Upper lobe of right lung (tissue), 1 donor: ENCODE data around the gene CANT1. TPM values are rescaled to one million over a fixed set of nuclear protein-coding genes. Genes with fewer than 3 reads are reported as not detected.
"Not testable (repeated sequence)": the region's sequence is repeated elsewhere in the genome, so short reads cannot be mapped to it uniquely, and the experiment has no call there.

Experiments used
- ATAC-seq: fragments of 200-7000 bp; cut with Tn5 transposase; one replicate; pipeline ENCODE4 v1.9.1; 2020; ENCODE audit warnings: mild to moderate bottlenecking, moderate library complexity
- DNase-seq: peaks from one replicate; pipeline ENCODE4 v3.0.0-alpha.2; 2020
- H3K27ac ChIP-seq: fragments of 200-600 bp; one replicate; pipeline ENCODE4 v1.8.0; 2022
- H3K27me3 ChIP-seq: fragments of 200-600 bp; one replicate; pipeline ENCODE4 v1.8.0; 2022; ENCODE audit warnings: mild to moderate bottlenecking
- H3K36me3 ChIP-seq: fragments of 200-600 bp; one replicate; pipeline ENCODE4 v1.8.0; 2022
- H3K4me1 ChIP-seq: fragments of 200-600 bp; one replicate; pipeline ENCODE4 v1.8.0; 2022
- H3K4me3 ChIP-seq: fragments of 200-600 bp; one replicate; pipeline ENCODE4 v1.8.0; 2022; ENCODE audit warnings: mild to moderate bottlenecking
- H3K9me3 ChIP-seq: fragments of 200-600 bp; one replicate; pipeline ENCODE4 v1.8.0; 2022
- CTCF ChIP-seq: fragments of 200-600 bp; IDR thresholded peaks from one replicate; pipeline ENCODE4 v1.8.0; 2022; ENCODE audit warnings: antibody characterized with exemption
- intact Hi-C: fragments of 100-400 bp; cut with DNase I; formaldehyde crosslinking; loops from one replicate; pipeline ENCODE4 v1.11.0; 2022
- total RNA-seq: library from RNA; stranded (reverse); fragmentation: NEBNext Ultra II Directional; extraction: Animal tissue kit (Norgen Biotek cat#: 25700); gene quantifications from one replicate; pipeline ENCODE4 v1.2.1, GENCODE V29; 2021
- donor health status: DM: no; HTN: yes; CAD: no; lungs with severe emphysema.

The CANT1 gene
- total RNA-seq, 1 donor from 2014 or later = 59.6 TPM

DNA sequence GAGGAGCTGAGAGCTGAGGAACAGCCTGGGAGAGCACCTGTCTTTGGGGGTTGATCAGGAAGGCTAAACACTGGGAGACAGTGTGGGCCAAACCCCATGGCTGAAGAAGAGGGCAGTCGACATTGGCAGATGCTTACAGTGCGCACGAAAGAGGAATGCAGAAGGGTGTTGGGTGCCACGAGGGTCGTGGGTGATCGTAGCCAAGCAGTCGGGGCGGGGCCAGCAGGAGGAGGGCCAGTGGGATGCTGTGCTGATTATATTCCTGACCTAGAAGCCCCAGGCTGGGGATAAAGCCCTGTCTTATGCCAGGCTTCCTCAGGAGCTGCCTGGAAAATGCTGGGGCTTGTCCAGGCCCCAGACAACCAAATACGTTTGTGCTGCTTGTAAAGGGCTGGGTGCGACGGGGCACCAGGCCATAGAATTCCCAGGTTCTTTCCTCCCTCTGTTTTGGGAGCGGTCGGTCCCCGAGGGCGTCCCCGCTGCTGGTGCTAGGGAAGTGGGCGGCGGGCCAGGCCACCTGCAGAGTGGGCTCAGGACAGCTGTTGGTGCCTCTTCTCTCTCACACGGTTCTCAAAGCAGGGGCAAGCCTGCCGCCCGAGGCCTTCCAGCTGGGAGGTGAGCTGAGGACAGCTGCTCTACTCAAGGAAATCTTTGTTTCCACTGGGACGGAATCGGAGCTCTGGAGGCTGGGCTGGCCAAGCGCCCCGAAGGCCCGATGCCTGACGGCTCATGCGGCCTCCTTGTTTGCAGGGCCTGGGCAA lies 24.4 kb upstream of the CANT1 start:
- intact Hi-C loops = no loop called here
- peak overlapping the region; percentile 51 for H3K27ac ChIP-seq
- peak; percentile 69 for DNase-seq
- no peak for ATAC-seq
- no peaks in the 10 kb centered on the region for H3K27me3 ChIP-seq
- TF ChIP-seq CTCF = no peak
- H3K4me1 ChIP-seq = peaks cover 28% of the 10 kb centered on the region
- no peak overlapping the region for H3K4me3 ChIP-seq
- H3K36me3 ChIP-seq = no peaks in the 10 kb centered on the region
- no peaks in the 10 kb centered on the region for H3K9me3 ChIP-seq

DNA sequence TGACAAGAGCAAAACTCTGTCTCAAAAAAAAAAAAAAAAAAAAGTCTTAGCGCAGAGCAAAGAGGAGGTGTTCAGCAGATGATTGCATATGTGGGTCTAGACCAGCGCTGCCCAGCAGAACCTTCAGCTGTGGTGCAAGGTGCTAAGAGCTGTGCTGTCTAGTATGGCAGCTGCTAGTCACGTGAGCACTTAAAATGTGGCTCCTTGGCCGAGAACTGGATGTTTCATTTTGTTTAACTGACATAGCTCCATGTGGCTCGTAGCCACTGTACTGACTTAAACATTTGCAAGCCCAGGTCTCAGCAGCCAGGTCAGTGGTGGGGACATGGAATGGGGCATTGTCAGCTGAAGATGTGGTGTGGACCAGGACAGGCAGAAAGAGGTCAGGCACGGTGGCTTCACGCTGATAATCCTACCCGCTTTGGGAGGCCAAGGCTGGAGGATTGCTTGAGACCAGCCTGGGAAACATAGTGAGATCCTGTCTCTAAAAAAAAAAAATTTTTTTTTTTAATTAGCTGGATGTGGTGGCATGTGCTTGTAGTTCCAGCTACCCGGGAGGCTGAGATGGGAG lies 23.6 kb upstream of the CANT1 start:
- Histone ChIP-seq H3K4me1 (peaks cover 31% of the 10 kb centered on the region), H3K27me3 (no peaks in the 10 kb centered on the region), H3K27ac (no peak overlapping the region), H3K36me3 (no peaks in the 10 kb centered on the region), H3K9me3 (no peaks in the 10 kb centered on the region), H3K4me3 (no peak overlapping the region)
- intact Hi-C loops = no loop called here
- TF ChIP-seq CTCF = no peak
- DNase-seq (peak; percentile 23), ATAC-seq (no peak)

GRCh38 chr17:79031996-79032875 lies 22.7 kb upstream of the CANT1 start:
- intact Hi-C loops = no loop called here
- DNase-seq = peak; percentile 52
- Histone ChIP-seq H3K27me3 (no peaks in the 10 kb centered on the region), H3K4me1 (peaks cover 40% of the 10 kb centered on the region), H3K9me3 (no peaks in the 10 kb centered on the region), H3K27ac (no peak overlapping the region), H3K4me3 (no peak overlapping the region), H3K36me3 (no peaks in the 10 kb centered on the region)
- TF ChIP-seq CTCF = no peak
- no peak for ATAC-seq

DNA sequence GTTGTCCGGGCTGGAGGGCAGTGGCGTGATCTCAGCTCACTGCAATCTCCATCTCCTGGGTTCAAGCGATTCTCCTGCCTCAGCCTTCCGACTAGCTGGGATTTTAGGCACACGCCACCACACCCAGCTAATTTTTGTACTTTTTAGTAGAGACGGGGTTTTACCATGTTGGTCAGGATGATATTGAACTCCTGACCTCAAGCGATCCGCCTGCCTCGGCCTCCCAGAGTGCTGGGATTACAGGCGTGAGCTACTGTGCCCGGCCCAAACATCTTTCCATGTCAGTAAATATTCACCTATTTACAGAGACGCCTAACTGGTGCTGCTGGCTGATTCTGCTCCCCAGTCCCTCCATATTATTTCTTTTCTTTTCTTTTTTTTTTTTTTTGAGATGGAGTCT lies 21.1 kb upstream of the CANT1 start:
- H3K4me1 ChIP-seq = peaks cover 35% of the 10 kb centered on the region
- not testable (repeated sequence) for ATAC-seq

GRCh38 chr17:79029327-79030009 lies 19.9 kb upstream of the CANT1 start:
- Histone ChIP-seq H3K27me3 (no peaks in the 10 kb centered on the region), H3K27ac (no peak overlapping the region), H3K4me1 (peaks cover 43% of the 10 kb centered on the region), H3K36me3 (no peaks in the 10 kb centered on the region), H3K4me3 (no peak overlapping the region), H3K9me3 (no peaks in the 10 kb centered on the region)
- DNase-seq = peak; percentile 54
- intact Hi-C loops = no loop called here
- no peak for ATAC-seq
- TF ChIP-seq CTCF = no peak

More for the DNA sequence above, 21.1 kb upstream of the CANT1 start:
- DNase-seq, H3K27me3 ChIP-seq, H3K4me3 ChIP-seq, H3K27ac ChIP-seq, intact Hi-C loops, H3K9me3 ChIP-seq, H3K36me3 ChIP-seq: not testable (repeated sequence)
